Neuronal stem cell (in vitro differentiated cells): ENCODE data around the gene RPUSD3.
A peak's percentile ranks its signal among the peaks of the same experiment; 100 is the strongest.

Experiments
- DNase-seq: peaks from one replicate; pipeline ENCODE4 v3.0.0-alpha.2; 2013; ENCODE audit warnings: low spot score
- H2AFZ ChIP-seq: one replicate; pipeline ENCODE4 v1.6.1; 2013; ENCODE audit warnings: mild to moderate bottlenecking, low read length, inconsistent platforms
- H2AK5ac ChIP-seq: 2 replicates; pipeline ENCODE4 v1.6.1; 2013; ENCODE audit warnings: low read depth, mild to moderate bottlenecking, inconsistent platforms, low read length, moderate library complexity, mixed read lengths
- H2BK120ac ChIP-seq: 2 replicates; pipeline ENCODE4 v1.6.1; 2013; ENCODE audit warnings: low read depth, mild to moderate bottlenecking, inconsistent platforms, low read length, moderate library complexity, mixed read lengths
- H2BK12ac ChIP-seq: one replicate; pipeline ENCODE4 v1.6.1; 2013; ENCODE audit warnings: low read length, inconsistent platforms
- H2BK15ac ChIP-seq: 2 replicates; pipeline ENCODE4 v1.6.1; 2013; ENCODE audit warnings: mild to moderate bottlenecking, low read length, inconsistent platforms, mixed read lengths
- H2BK5ac ChIP-seq: one replicate; pipeline ENCODE4 v1.6.1; 2013; ENCODE audit warnings: inconsistent platforms, mild to moderate bottlenecking, low read length, moderate library complexity
- H3K14ac ChIP-seq: one replicate; pipeline ENCODE4 v1.6.1; 2013; ENCODE audit warnings: low read length, inconsistent platforms
- H3K18ac ChIP-seq: 2 replicates; pipeline ENCODE4 v1.6.1; 2013; ENCODE audit warnings: low read length, inconsistent platforms
- H3K23ac ChIP-seq: 2 replicates; pipeline ENCODE4 v1.6.1; 2013; ENCODE audit warnings: low read depth, mild to moderate bottlenecking, mixed read lengths, low read length, inconsistent platforms; ENCODE audit not compliant: poor library complexity
- H3K27ac ChIP-seq: replicated peaks from 3 replicates; pipeline ENCODE4 v1.5.1; 2013; ENCODE audit warnings: low read length, inconsistent platforms
- H3K27me3 ChIP-seq, 3 experiments: 2 replicates each; pipeline ENCODE4 v1.6.1; 2013; ENCODE audit warnings: low read length in 3 of 3, mild to moderate bottlenecking in 2 of 3, inconsistent platforms in 1 of 3, low read depth in 1 of 3, mixed read lengths in 1 of 3, moderate library complexity in 1 of 3; ENCODE audit not compliant: control insufficient read depth in 3 of 3, insufficient read depth in 3 of 3
- H3K36me3 ChIP-seq, 2 donors: replicated peaks in 1 of 2; 2 replicates each; pipeline ENCODE4 v1.6.1; 2013; ENCODE audit warnings: low read length in 2 of 2; ENCODE audit not compliant: control insufficient read depth in 2 of 2, insufficient read depth in 2 of 2
- H3K4ac ChIP-seq: 2 replicates; pipeline ENCODE4 v1.6.1; 2013; ENCODE audit warnings: inconsistent platforms, mild to moderate bottlenecking, low read length, moderate library complexity
- H3K4me1 ChIP-seq, 2 donors: 1 replicate in 1 of 2; 2 replicates in 1 of 2; pipeline ENCODE4 v1.6.1; 2013; ENCODE audit warnings: low read length in 2 of 2, low read depth in 1 of 2; ENCODE audit not compliant: control insufficient read depth in 2 of 2, insufficient read depth in 1 of 2
- H3K4me2 ChIP-seq: one replicate; pipeline ENCODE4 v1.6.1; 2013; ENCODE audit warnings: mild to moderate bottlenecking, low read length, inconsistent platforms; ENCODE audit not compliant: insufficient read depth, poor library complexity, severe bottlenecking
- H3K4me3 ChIP-seq, 2 donors: 2 replicates each; pipeline ENCODE4 v1.5.1; 2013; ENCODE audit warnings: low read length in 2 of 2, mild to moderate bottlenecking in 2 of 2, inconsistent platforms in 1 of 2, moderate library complexity in 1 of 2
- H3K79me1 ChIP-seq: one replicate; pipeline ENCODE4 v1.6.1; 2013; ENCODE audit warnings: low read depth, mild to moderate bottlenecking, inconsistent platforms, low read length, moderate library complexity
- H3K9ac ChIP-seq: one replicate; pipeline ENCODE4 v1.6.1; 2013; ENCODE audit warnings: mild to moderate bottlenecking, low read depth, low read length, inconsistent platforms; ENCODE audit not compliant: poor library complexity
- H3K9me3 ChIP-seq, 2 donors: replicated peaks in 1 of 2; 2 replicates each; pipeline versions ENCODE3 to v1.6.1; 2013; ENCODE audit warnings: low read length in 2 of 2, mild to moderate bottlenecking in 2 of 2, inconsistent platforms in 1 of 2, low read depth in 1 of 2, mixed read lengths in 1 of 2, moderate library complexity in 1 of 2; ENCODE audit not compliant: control insufficient read depth in 2 of 2, insufficient read depth in 1 of 2
- H4K8ac ChIP-seq: one replicate; pipeline ENCODE4 v1.6.1; 2013; ENCODE audit warnings: low read depth, mild to moderate bottlenecking, inconsistent platforms, low read length, moderate library complexity
- H4K91ac ChIP-seq: one replicate; pipeline ENCODE4 v1.6.1; 2013; ENCODE audit warnings: low read length, low read depth, mild to moderate bottlenecking, inconsistent platforms; ENCODE audit not compliant: poor library complexity
- WGBS, 2 donors: extraction: QIAGEN DNeasy Blood & Tissue Kit; methylation state at CpG; one replicate each; pipeline ENCODE4 v1.1.7; 2013; ENCODE audit warnings: missing lambda C conversion rate in 2 of 2, mixed read lengths in 1 of 2; ENCODE audit not compliant: insufficient read length in 2 of 2, insufficient replicate concordance in 1 of 2; ENCODE audit errors: extremely low coverage in 2 of 2; 5-methylcytosine and 5-hydroxymethylcytosine counted together

The RPUSD3 gene

DNA sequence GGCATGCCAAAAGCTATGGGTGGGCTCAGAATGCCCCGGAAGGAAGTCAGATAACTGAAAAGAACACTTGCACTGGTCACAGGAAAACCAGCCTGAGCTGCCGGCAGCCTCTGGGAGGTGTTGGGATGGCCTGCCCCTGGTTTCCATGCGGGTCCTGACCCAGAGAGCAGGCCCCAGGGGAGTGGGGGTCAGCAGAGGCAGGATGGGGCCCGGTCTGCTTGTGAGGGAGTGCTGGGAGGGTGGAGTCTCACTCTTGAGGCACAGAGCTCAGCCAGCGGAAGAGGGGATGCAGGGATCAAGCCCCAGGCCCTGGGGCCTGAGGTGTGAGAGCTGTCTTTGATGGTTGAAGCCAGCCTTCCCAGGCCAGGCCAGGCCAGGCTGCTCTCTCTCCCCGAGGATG, 2.4 kb upstream of the RPUSD3 start:
- DNase-seq: no peak
- no peak overlapping the region for H4K8ac ChIP-seq
- H3K4me3 ChIP-seq: no peak overlapping the region
- H3K14ac ChIP-seq: no peak overlapping the region
- H3K9ac ChIP-seq: peak overlapping the region; percentile 44
- no peak overlapping the region for H4K91ac ChIP-seq
- no CpG with 5 or more reads among the region's 6 CpGs for WGBS, 2 donors
- H3K4me2 ChIP-seq: no peak overlapping the region
- peak overlapping the region; percentile 85 for H2BK15ac ChIP-seq
- H2BK120ac ChIP-seq: no peak overlapping the region
- peaks cover 4% of the 10 kb centered on the region for H3K79me1 ChIP-seq
- peak overlapping the region; percentile 75 for H2AK5ac ChIP-seq
- peaks cover 0 to 2% of the 10 kb centered on the region in 2 donors for H3K9me3 ChIP-seq
- peaks cover 0 to 4% (median 0%) of the 10 kb centered on the region in 3 experiments for H3K27me3 ChIP-seq
- H2BK12ac ChIP-seq: peak overlapping the region; percentile 46
- peak overlapping the region; percentile 31 for H3K23ac ChIP-seq
- peaks cover 10 to 11% of the 10 kb centered on the region in 2 donors for H3K36me3 ChIP-seq
- no peak overlapping the region for H2BK5ac ChIP-seq
- H3K27ac ChIP-seq: no peak overlapping the region
- peaks cover 2 to 4% of the 10 kb centered on the region in 2 donors for H3K4me1 ChIP-seq
- peak overlapping the region; percentile 19 for H3K18ac ChIP-seq
- H3K4ac ChIP-seq: peak overlapping the region; percentile 76
- H2AFZ ChIP-seq: peak overlapping the region; percentile 91

DNA sequence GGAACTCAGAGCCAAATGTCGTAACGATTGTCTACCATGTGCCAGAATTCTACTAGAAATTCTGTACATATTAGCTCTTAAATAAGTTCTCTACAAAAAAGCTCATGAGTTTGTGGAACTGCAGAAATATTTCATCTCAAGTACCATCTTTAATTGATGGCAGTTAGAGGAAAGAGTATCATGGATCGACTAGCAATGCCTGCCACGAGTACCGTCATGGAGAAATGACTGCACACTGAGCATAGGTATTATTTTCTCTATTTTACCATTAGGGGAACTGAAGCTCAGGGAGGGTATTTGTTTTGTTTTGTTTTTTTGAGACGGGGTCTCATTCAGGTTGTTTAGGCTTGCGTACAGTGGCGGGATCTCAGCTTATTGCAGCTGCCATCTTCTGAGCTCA, 2.8 kb downstream of the RPUSD3 start:
- Histone ChIP-seq H3K79me1 (peaks cover 2% of the 10 kb centered on the region), H3K9ac (no peak overlapping the region), H2BK12ac (no peak overlapping the region), H3K4me1 (peaks cover 2 to 4% of the 10 kb centered on the region in 2 donors), H3K27ac (no peak overlapping the region), H3K36me3 (peaks cover 31 to 51% of the 10 kb centered on the region in 2 donors), H3K4me3 (no peak overlapping the region), H3K4me2 (no peak overlapping the region), H3K4ac (no peak overlapping the region), H2BK15ac (no peak overlapping the region), H3K14ac (no peak overlapping the region), H2AK5ac (no peak overlapping the region), H3K18ac (no peak overlapping the region), H3K23ac (no peak overlapping the region), H2AFZ (no peak overlapping the region), H2BK5ac (no peak overlapping the region), H2BK120ac (no peak overlapping the region), H3K9me3 (no peaks in the 10 kb centered on the region), H3K27me3 (no peaks in the 10 kb centered on the region), H4K8ac (no peak overlapping the region), H4K91ac (no peak overlapping the region)
- DNase-seq: no peak
- no CpG with 5 or more reads among the region's 8 CpGs for WGBS, 2 donors

DNA sequence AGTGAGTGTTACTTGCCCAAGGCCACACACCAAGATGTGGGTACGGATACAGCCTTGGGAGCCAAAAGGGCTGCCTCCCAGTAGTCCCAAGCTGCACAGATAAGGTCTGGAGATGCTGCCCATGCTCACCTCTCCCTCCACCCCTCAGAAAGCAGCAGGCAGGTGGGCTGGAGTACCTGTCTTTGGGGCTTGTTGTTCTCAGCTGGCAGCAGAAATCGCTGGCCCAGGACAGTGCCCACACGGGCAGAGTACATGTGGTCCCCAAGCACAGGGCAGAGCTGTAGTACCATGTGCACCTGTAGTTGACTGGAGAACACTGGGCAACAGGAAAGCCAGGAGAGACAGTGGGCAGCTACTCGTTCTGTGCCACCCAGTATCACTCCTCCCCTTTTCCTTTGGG, 5.0 kb downstream of the RPUSD3 start:
- H2AFZ ChIP-seq: no peak overlapping the region
- H3K4ac ChIP-seq: no peak overlapping the region
- no CpG with 5 or more reads among the region's 4 CpGs for WGBS, 2 donors

DNA sequence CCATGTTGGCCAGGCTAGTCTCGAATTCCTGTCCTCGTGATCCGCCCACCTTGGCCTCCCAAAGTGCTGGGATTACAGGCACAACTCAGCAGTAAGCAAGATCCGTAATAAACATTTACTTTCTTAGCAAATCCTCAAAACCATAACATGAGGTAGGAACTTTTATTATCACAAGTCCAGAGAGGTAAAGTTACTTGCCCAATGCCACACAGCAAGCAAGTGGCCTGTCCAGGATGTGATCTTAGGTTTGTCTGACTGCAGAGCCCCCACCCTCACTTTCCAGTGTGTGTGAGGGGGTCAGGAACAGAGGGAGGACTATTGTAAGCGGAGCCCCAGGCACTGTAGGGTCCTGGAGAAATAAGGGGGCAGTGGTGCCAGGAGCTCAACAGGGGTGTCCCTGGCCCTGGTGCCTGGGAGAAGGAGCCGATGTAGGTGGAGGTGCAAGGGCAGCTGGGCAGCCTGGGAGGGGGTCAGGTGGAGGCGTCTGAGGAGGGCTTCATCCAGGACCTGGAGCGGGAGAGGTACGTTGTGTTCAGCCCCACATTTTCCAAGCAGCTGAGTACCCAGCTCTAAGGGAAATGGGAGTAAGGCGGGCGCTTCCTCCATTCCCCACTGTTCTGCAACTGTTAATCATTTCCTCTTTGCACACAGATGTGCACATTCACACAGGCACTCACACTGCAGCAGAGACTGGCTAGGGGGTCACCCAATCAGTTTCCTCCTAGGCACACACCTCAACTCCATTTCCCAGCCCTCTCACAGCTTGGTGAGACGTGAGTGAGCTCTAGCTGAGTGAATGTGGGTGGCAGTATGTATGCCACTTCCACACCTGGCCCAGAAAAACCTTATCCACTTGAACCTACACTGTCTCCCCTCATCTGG, 5.9 kb downstream of the RPUSD3 start:
- Histone ChIP-seq H3K4me2 (no peak overlapping the region), H3K36me3 (peaks cover 46 to 79% of the 10 kb centered on the region in 2 donors), H3K18ac (no peak overlapping the region), H3K14ac (no peak overlapping the region), H3K23ac (peak overlapping the region; percentile 70), H2BK12ac (no peak overlapping the region), H3K79me1 (no peaks in the 10 kb centered on the region), H2BK5ac (peak overlapping the region; percentile 48), H3K4ac (no peak overlapping the region), H2BK120ac (no peak overlapping the region), H3K9me3 (no peaks in the 10 kb centered on the region), H3K27ac (no peak overlapping the region), H2AFZ (no peak overlapping the region), H2AK5ac (no peak overlapping the region), H4K91ac (no peak overlapping the region), H3K27me3 (no peaks in the 10 kb centered on the region), H3K9ac (peak overlapping the region; percentile 45), H3K4me3 (no peak overlapping the region), H2BK15ac (no peak overlapping the region), H3K4me1 (peaks cover 0 to under 1% of the 10 kb centered on the region in 2 donors), H4K8ac (no peak overlapping the region)
- no CpG with 5 or more reads among the region's 12 CpGs for WGBS, 2 donors
- no peak for DNase-seq

More for the DNA sequence above, 5.0 kb downstream of the RPUSD3 start:
- Histone ChIP-seq H3K4me1 (peaks cover 2% of the 10 kb centered on the region in 2 donors), H3K9me3 (no peaks in the 10 kb centered on the region), H3K9ac (no peak overlapping the region), H3K27me3 (no peaks in the 10 kb centered on the region), H3K14ac (no peak overlapping the region), H3K79me1 (peaks cover 2% of the 10 kb centered on the region), H2BK120ac (no peak overlapping the region), H3K36me3 (peaks cover 45 to 71% of the 10 kb centered on the region in 2 donors), H3K4me3 (no peak overlapping the region), H2AK5ac (no peak overlapping the region), H2BK12ac (no peak overlapping the region), H3K23ac (peak overlapping the region; percentile 8), H4K8ac (no peak overlapping the region), H3K18ac (no peak overlapping the region), H2BK15ac (no peak overlapping the region), H3K27ac (no peak overlapping the region), H4K91ac (no peak overlapping the region), H3K4me2 (no peak overlapping the region), H2BK5ac (no peak overlapping the region)
- DNase-seq: no peak
